HepG2 (cell line): Measurements from ENCODE around the gene TBC1D5. TPM values are rescaled to one million over a fixed set of nuclear protein-coding genes. Genes with fewer than 3 reads are reported as not detected.
A peak's percentile ranks its signal among the peaks of the same experiment; 100 is the strongest.

Experiments used
- BCL6 ChIP-seq: IDR thresholded peaks from 2 replicates; pipeline ENCODE4 v1.6.1; 2016; ENCODE audit warnings: missing genetic modification reagents, missing compliant biosample characterization
- CEBPG ChIP-seq: IDR thresholded peaks from 2 replicates; pipeline ENCODE4 v1.6.1; 2016
- GATAD1 ChIP-seq: IDR thresholded peaks from 2 replicates; pipeline ENCODE4 v1.6.1; 2016; ENCODE audit warnings: missing genetic modification reagents, missing compliant biosample characterization
- GRHL1 ChIP-seq: sonication (generic); formaldehyde crosslinking; conservative IDR thresholded peaks from 2 replicates; pipeline ENCODE4 v1.8.0; 2022; ENCODE audit warnings: missing genetic modification reagents
- HBP1 ChIP-seq: IDR thresholded peaks from 2 replicates; pipeline ENCODE4 v1.6.1; 2016; ENCODE audit warnings: low read depth, control low read depth
- HNRNPH1 ChIP-seq: fragments of 200-400 bp; formaldehyde crosslinking; optimal IDR thresholded peaks from 2 replicates; pipeline ENCODE3; 2017; ENCODE audit warnings: mild to moderate bottlenecking, low read depth, low read length
- IRF9 ChIP-seq: sonication (generic); formaldehyde crosslinking; IDR thresholded peaks from 2 replicates; pipeline ENCODE4 v1.8.0; 2022; ENCODE audit warnings: missing genetic modification reagents, mild to moderate bottlenecking, borderline replicate concordance
- KLF15 ChIP-seq: sonication (generic); formaldehyde crosslinking; IDR thresholded peaks from 2 replicates; pipeline ENCODE4 v1.8.1; 2023; ENCODE audit warnings: borderline replicate concordance, mild to moderate bottlenecking, inconsistent platforms, missing genetic modification reagents, mixed read lengths
- MIXL1 ChIP-seq: IDR thresholded peaks from 2 replicates; pipeline ENCODE4 v1.6.1; 2016
- NFATC3 ChIP-seq: sonication (generic); formaldehyde crosslinking; IDR thresholded peaks from 2 replicates; pipeline ENCODE4 v1.5.1; 2020; ENCODE audit warnings: mild to moderate bottlenecking, missing genetic modification reagents
- NFKBIZ ChIP-seq: IDR thresholded peaks from 2 replicates; pipeline ENCODE4 v1.6.1; 2018; ENCODE audit warnings: missing genetic modification reagents, missing compliant biosample characterization
- PRMT3 ChIP-seq: sonication (generic); formaldehyde crosslinking; IDR thresholded peaks from 2 replicates; pipeline ENCODE4 v1.8.1; 2022; ENCODE audit warnings: low read depth, mild to moderate bottlenecking, moderate library complexity, missing genetic modification reagents, borderline replicate concordance
- RXRB ChIP-seq: IDR thresholded peaks from 2 replicates; pipeline ENCODE4 v1.6.1; 2016; ENCODE audit warnings: borderline replicate concordance, missing genetic modification reagents, missing compliant biosample characterization
- SAP130 ChIP-seq: IDR thresholded peaks from 2 replicates; pipeline ENCODE4 v1.6.1; 2016; ENCODE audit warnings: low read depth
- SATB2 ChIP-seq: sonication (generic); formaldehyde crosslinking; IDR thresholded peaks from 2 replicates; pipeline ENCODE4 v1.5.0; 2020; ENCODE audit warnings: missing genetic modification reagents
- SIX1 ChIP-seq: sonication (generic); formaldehyde crosslinking; IDR thresholded peaks from 2 replicates; pipeline ENCODE4 v1.4.0; 2020; ENCODE audit warnings: missing genetic modification reagents, borderline replicate concordance
- SP5 ChIP-seq: IDR thresholded peaks from 2 replicates; pipeline ENCODE4 v1.6.1; 2016; ENCODE audit warnings: low read depth, borderline replicate concordance
- TCF7 ChIP-seq: sonication (generic); IDR thresholded peaks from 2 replicates; pipeline ENCODE4 v1.6.1; 2016; ENCODE audit warnings: antibody characterized with exemption, low read depth
- TEAD2 ChIP-seq: sonication (generic); formaldehyde crosslinking; IDR thresholded peaks from 2 replicates; pipeline ENCODE4 v1.9.0; 2021; ENCODE audit warnings: missing genetic modification reagents
- TFAP4 ChIP-seq: sonication (generic); IDR thresholded peaks from 2 replicates; pipeline ENCODE4 v1.6.1; 2016; ENCODE audit warnings: low read depth, borderline replicate concordance
- TFE3 ChIP-seq: IDR thresholded peaks from 2 replicates; pipeline ENCODE4 v1.6.1; 2016
- THAP11 ChIP-seq: IDR thresholded peaks from 2 replicates; pipeline ENCODE4 v1.6.1; 2016; ENCODE audit warnings: missing biosample characterization, missing genetic modification reagents
- ZNF18 ChIP-seq: sonication (generic); formaldehyde crosslinking; IDR thresholded peaks from 2 replicates; pipeline ENCODE4 v1.8.0; 2022; ENCODE audit warnings: mild to moderate bottlenecking, missing genetic modification reagents; ENCODE audit not compliant: insufficient replicate concordance
- ZNF672 ChIP-seq: sonication (generic); formaldehyde crosslinking; IDR thresholded peaks from 2 replicates; pipeline ENCODE4 v1.8.1; 2022; ENCODE audit warnings: missing genetic modification reagents
- ZNF709 ChIP-seq: sonication (generic); formaldehyde crosslinking; IDR thresholded peaks from 2 replicates; pipeline ENCODE4 v1.5.0; 2020; ENCODE audit warnings: mild to moderate bottlenecking, missing genetic modification reagents
- polyA plus RNA-seq, 8 experiments: library from polyadenylated mRNA; depleted of rRNA in 3 of 8; stranded (reverse) in 7 of 8; unstranded in 1 of 8; fragments of >200 nt; fragmentation: Illumina TruSeq in 4 of 8; extraction: Trizol in 4 of 8; gene quantifications; 2 replicates each; pipeline versions ENCODE4 v1.2.1 to v1.2.3, GENCODE V29; 2011 to 2016; ENCODE audit warnings: low read depth in 4 of 8, missing spikeins in 1 of 8, mixed read lengths in 1 of 8; ENCODE audit not compliant: insufficient read depth in 1 of 8
- total RNA-seq, 5 experiments: library from RNA; depleted of rRNA; stranded (reverse); fragments of >200 nt; fragmentation: Illumina TruSeq; extraction: Trizol; gene quantifications; 2 replicates each; pipeline ENCODE4 v1.2.3, GENCODE V29; 2016; ENCODE audit warnings: low read depth in 1 of 5

Gene TBC1D5
- total and polyA plus RNA-seq, 2 of the 13 experiments (the other 11 are each of a cell fraction or from before 2014, with no cell fraction given): 19.2 to 33.3 TPM

- no peak for TF ChIP-seq HNRNPH1
- peak; percentile 23; the same call in 1 of the 2 replicates for TF ChIP-seq SP5 (CRISPR knock-in tag)
- TF ChIP-seq TFE3 (CRISPR knock-in tag): no peak
- TF ChIP-seq THAP11 (CRISPR knock-in tag): peak; percentile 33; the same call in 1 of the 2 replicates
- no peak for TF ChIP-seq GRHL1 (CRISPR knock-in tag)
- TF ChIP-seq CEBPG: 0 out of 2 replicates have a peak, but pooled peaks have one; percentile 21
- peak; percentile 41 for TF ChIP-seq ZNF18 (CRISPR knock-in tag)
- no peak for TF ChIP-seq SATB2
- peak; percentile 50; the same call in 1 of the 2 replicates for TF ChIP-seq MIXL1
- TF ChIP-seq HBP1: no peak
- 0 out of 2 replicates have a peak, but pooled peaks have one; percentile 27 for TF ChIP-seq NFKBIZ (CRISPR knock-in tag)
- TF ChIP-seq TFAP4: peak; percentile 83
- peak; percentile 54; the same call in 1 of the 2 replicates for TF ChIP-seq SIX1 (CRISPR knock-in tag)
- peak; percentile 73 for TF ChIP-seq RXRB (CRISPR knock-in tag)
- TF ChIP-seq NFATC3 (CRISPR knock-in tag): no peak
- TF ChIP-seq SAP130: peak; percentile 76
- peak; percentile 46; the same call in 1 of the 2 replicates for TF ChIP-seq TCF7
- peak; percentile 7; the same call in 1 of the 2 replicates for TF ChIP-seq GATAD1 (CRISPR knock-in tag)
- no peak for TF ChIP-seq ZNF672 (CRISPR knock-in tag)
- TF ChIP-seq BCL6: peak; percentile 55
- no peak for TF ChIP-seq PRMT3 (CRISPR knock-in tag)
- no peak for TF ChIP-seq KLF15 (CRISPR knock-in tag)
- TF ChIP-seq IRF9 (CRISPR knock-in tag): no peak
- TF ChIP-seq ZNF709: no peak
- TF ChIP-seq TEAD2 (CRISPR knock-in tag): no peak
Measured at GRCh38 chr3:17420668-17421067, 321.8 kb downstream of the TBC1D5 start (continued).
